HuH-7 (cell line): ENCODE data around the gene RPP14.

Experiments used
- DNase-seq: peaks from one replicate; pipeline ENCODE4 v3.0.0; 2011; ENCODE audit warnings: low spot score

RPP14 gene

GRCh38 chr3:58291671-58292338 lies 14.2 kb upstream of the RPP14 start:
- no peak for DNase-seq

DNA sequence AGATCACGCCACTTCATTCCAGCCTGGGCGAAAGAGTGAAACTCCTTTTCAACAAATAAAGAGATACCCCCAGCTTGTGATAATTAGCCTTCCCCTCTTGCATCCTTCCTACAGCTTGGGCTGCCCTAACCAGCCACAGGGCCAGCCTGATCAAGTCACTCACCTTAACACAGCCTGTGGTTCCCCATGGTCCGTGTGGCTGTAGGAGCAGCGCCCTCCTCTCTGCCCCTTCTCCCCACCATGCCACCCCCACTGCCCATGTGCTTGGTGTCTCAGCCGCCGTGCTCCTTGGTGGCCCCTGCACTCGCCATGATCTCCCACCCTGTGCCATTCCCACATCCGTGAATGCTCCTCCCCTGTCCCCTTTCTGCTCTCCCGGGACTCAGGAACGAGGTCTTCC lies 13.2 kb upstream of the RPP14 start:
- DNase-seq = no peak

- DNase-seq = no peak
These were observed 12.5 kb upstream of the RPP14 start for GRCh38 chr3:58293516-58293915.

GRCh38 chr3:58296269-58296668 lies 9.8 kb upstream of the RPP14 start:
- DNase-seq = no peak

- no peak for DNase-seq
These were observed 9.2 kb upstream of the RPP14 start for GRCh38 chr3:58296843-58297242.

GRCh38 chr3:58298190-58298589 lies 7.9 kb upstream of the RPP14 start:
- DNase-seq = no peak

DNA sequence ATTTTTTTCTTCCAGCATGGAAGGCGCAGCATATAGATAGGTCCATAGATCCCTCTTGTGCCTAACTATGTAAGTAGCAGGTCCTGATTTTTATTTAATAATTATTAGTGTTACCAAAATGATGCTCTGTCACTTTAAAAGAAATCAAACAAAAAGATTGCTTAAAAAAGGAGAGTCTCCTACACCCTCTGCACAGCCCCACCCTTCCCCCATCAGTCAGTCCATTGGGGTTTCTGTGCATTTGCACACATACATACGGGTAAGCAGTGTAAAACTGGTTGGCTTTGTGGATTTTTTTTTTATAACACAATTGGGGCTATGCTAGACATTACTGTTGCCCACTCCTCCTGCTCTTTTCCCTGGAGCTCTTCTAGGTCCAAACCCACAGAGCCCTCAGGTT lies 7.0 kb upstream of the RPP14 start:
- no peak for DNase-seq

DNA sequence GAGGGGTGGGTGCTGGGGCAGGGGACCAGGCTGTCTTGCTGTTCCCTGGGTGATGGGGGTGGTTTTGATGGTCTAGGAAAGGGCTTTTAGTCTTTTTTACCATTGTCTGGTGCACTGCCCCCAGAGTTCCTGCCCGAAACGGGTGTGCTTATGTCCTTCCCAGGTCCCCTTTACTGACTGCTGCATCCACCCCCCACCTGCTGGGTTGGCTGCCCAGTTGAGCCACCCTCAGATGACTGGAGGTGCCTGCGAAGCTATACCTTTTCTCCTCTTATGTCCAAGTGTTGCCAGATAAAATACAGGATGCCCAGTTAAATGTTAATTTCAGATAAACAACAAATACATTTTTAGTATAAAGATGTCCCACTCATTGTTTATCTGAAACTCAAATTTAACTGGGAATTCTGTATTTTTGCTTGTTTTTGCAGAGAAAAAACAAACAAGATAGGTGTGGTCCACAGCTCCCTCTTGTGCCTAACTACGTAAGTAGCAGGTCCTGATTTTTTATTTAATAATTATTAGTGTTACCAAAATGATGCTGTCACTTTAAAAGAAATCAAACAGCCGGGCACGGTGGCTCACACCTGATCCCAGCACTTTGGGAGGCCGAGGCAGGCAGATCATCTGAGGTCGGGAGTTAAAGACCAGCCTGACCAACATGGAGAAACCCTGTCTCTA lies 6.1 kb upstream of the RPP14 start:
- no peak for DNase-seq

DNA sequence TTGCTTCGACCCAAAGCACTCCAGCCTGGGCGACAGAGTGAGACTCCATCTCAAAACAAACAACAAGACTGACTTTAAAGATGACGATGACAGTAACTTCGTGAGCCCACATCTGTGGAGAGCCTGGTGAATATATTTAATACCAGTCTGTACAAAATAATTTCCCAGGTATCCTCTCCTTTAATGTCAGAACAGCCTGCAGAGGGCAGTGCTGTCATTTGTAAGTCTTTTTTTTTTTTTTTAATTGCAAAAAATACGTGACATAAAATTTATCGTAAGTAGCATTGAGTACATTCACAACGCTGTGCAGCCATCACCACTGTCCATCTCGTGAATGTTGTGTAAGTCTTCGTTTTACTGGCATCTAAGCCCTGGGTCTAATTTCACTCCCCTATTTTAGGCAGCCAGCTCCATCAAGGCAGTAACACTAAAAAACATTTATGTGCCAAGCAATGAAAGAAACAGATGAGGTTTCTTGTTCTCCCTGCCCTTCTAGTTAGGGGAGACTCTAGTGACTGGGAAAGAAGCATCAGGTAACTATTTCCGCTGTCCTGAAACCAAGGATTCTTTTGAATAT lies 1.7 kb downstream of the RPP14 start:
- no peak for DNase-seq

- DNase-seq = no peak
These were observed 2.7 kb downstream of the RPP14 start for GRCh38 chr3:58308728-58309127.

DNA sequence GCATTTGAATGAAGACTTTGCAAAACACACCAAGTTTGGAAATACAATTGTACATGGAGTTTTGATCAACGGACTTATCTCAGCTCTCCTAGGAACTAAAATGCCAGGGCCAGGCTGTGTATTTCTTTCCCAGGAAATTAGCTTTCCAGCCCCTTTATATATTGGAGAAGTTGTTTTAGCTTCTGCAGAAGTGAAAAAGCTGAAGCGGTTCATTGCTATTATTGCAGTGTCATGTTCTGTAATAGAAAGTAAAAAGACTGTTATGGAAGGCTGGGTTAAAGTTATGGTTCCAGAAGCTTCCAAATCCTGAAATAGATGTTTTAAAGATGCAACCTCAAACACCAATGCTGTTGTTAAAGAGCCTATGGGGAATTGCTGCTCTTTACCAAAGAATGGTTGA lies 11.8 kb downstream of the RPP14 start:
- DNase-seq = no peak

DNA sequence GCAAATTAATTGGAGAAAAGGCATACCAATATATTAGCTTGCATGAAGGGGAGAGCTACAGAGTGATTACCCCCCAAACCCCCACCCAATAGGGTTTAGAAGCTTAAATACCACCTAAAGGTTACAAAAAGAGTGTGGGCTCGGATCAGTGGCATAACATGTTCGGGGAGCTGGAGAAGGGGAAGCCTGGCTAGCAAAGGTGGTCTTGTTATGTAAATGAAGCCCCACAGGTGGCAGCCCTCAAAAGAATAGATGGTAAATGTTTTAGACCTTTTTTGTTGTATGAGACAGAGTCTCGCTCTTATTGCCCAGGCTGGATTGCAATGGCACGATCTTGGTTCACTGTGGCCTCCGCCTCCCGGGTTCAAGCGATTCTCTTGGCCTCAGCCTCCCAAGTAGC lies 15.7 kb downstream of the RPP14 start:
- DNase-seq = no peak

GRCh38 chr3:58322793-58323192 lies 16.7 kb downstream of the RPP14 start:
- no peak for DNase-seq

GRCh38 chr3:58323529-58324390 lies 17.7 kb downstream of the RPP14 start:
- DNase-seq = no peak

DNA sequence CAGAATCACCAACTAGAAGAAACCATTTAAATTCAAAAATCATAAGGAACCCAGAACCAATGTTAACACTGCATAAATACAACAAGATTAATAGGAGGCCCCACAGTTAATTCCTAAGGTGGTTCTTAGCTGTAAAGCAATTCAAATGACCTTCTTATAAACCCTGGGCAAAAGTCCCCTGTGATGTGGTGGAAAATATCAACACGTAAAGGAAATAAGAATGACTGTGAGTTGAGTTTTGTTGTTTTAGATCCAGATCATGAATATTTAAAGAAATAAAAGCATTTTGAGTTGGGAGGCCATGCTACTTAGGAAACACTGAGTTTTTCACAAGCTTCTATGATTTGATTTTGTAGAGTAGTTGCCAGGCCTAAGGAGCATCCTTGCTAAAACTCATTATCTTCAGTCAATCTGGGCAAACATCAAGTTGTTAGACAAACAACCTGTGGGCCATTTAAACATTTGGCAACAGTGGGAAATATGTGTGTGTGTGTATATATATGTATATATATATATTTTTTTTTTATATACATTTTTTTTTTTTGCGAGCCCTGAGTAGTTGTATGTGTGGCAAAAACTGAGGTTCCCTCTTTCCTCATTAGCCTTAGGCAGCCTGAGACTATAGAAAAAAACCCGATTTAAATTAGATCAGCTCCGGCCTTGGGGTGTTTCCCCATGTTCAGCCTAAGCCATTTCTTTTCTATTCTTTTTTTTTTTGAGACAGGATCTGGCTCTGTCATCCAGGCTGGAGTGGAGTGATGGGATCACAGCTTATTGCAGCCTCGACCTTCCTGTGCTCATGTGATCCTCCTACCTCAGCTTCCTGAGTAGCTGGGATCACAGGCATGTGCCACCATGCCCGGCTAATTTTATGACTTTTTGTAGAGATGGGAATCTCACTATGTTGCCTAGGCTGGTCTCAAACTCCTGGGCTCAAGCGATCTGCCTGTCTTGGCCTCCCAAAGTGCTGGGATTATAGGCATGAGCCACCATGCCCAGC lies 18.6 kb downstream of the RPP14 start:
- DNase-seq = no peak

GRCh38 chr3:58325525-58325992 lies 19.5 kb downstream of the RPP14 start:
- no peak for DNase-seq

GRCh38 chr3:58326267-58326900 lies 20.3 kb downstream of the RPP14 start:
- DNase-seq = no peak

DNA sequence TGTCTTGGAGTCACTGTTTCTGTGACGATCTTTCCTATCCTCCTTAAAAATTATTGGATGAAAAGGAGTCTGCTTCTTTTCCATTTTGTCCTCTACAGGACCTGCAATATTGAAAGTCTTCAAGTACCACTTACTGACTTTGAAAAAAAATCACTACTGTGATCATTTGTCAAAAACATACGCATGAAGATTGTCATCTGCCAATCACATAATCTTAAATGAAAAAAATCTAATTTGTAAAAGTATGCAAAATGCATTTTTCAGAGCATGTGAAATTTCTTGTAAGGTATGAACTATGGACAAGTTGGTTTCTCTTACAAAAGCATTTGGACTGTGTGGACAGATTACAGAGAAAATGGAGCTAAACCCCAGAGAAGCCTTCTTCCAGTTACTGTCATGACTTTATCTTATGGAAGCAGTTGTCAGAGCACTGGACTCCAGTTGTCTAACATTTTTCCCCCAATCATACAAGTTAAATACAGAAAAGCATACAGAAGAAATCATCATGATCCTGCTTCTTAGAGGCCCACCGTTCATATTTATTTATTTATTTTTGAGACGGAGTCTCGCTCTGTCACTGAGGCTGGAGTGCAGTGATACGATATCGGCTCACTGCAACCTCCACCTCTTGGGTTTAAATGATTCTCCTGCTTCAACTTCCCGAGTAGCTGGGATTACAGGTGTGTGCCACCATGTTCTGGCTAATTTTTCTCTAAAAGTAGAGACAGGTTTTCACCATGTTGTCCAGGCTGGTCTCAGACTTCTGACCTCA lies 23.3 kb downstream of the RPP14 start:
- no peak for DNase-seq

GRCh38 chr3:58329922-58330413 lies 23.9 kb downstream of the RPP14 start:
- DNase-seq = no peak
